H1 (cell line): ENCODE data around the gene RBP5. TPM values are rescaled to one million over a fixed set of nuclear protein-coding genes. Genes with fewer than 3 reads are reported as not detected.

ENCODE experiments used
- CTCF ChIA-PET: fragments of 300-600 bp; sonication (Branson Sonifier 250); formaldehyde crosslinking; loops from one replicate; lab custom pipeline; 2021; ENCODE audit not compliant: partially characterized antibody; lab: Charles Lee
- POLR2A ChIA-PET: fragments of 300-600 bp; sonication (Branson Sonifier 250); formaldehyde crosslinking; loops from one replicate; lab custom pipeline; 2021; ENCODE audit warnings: inconsistent platforms; ENCODE audit not compliant: partially characterized antibody; lab: Charles Lee
- DNase-seq, 2 experiments: peaks; one replicate each; pipeline versions ENCODE4 v3.0.0 to v3.0.0-alpha.2; 2010 to 2022; ENCODE audit warnings: low spot score in 2 of 2, low read depth in 1 of 2, mixed read lengths in 1 of 2
- FAIRE-seq: peaks from 2 replicates; lab custom pipeline; 2011; peaks lifted over from hg19 to GRCh38; lab: Jason Lieb, UNC
- H2AFZ ChIP-seq: 2 replicates; pipeline ENCODE4 v1.8.1; 2012; ENCODE audit warnings: low read length, inconsistent platforms
- H2AK5ac ChIP-seq: 2 replicates; pipeline ENCODE4 v1.6.1; 2013; ENCODE audit warnings: low read depth, low read length
- H2BK120ac ChIP-seq: replicated peaks from 2 replicates; pipeline ENCODE3; 2013; ENCODE audit warnings: low read depth, low read length, inconsistent platforms
- H2BK12ac ChIP-seq: 2 replicates; pipeline ENCODE4 v1.6.1; 2013; ENCODE audit warnings: low read depth, low read length
- H2BK15ac ChIP-seq: 2 replicates; pipeline ENCODE4 v1.6.1; 2013; ENCODE audit warnings: low read length
- H2BK20ac ChIP-seq: 2 replicates; pipeline ENCODE4 v1.6.1; 2013; ENCODE audit warnings: low read length
- H2BK5ac ChIP-seq: 2 replicates; pipeline ENCODE4 v1.6.1; 2013; ENCODE audit warnings: low read depth, low read length
- H3K14ac ChIP-seq: 2 replicates; pipeline ENCODE4 v1.6.1; 2013; ENCODE audit warnings: inconsistent platforms; ENCODE audit not compliant: insufficient read length
- H3K18ac ChIP-seq: 2 replicates; pipeline ENCODE4 v1.6.1; 2013; ENCODE audit warnings: low read length; ENCODE audit errors: extremely low read depth
- H3K23ac ChIP-seq: 2 replicates; pipeline ENCODE4 v1.6.1; 2013; ENCODE audit warnings: inconsistent platforms; ENCODE audit not compliant: insufficient read length
- H3K23me2 ChIP-seq: 2 replicates; pipeline ENCODE4 v1.6.1; 2013; ENCODE audit warnings: low read depth, low read length
- H3K27ac ChIP-seq: 2 replicates; pipeline ENCODE4 v1.6.1; 2011; ENCODE audit warnings: low read depth, low read length, inconsistent platforms
- H3K27me3 ChIP-seq, 4 experiments: replicated peaks in 1 of 4; 1 replicate in 1 of 4; 2 replicates in 3 of 4; pipeline versions ENCODE4 v1.6.1 to v1.8.1; 2011 to 2013; ENCODE audit warnings: low read length in 3 of 4, mild to moderate bottlenecking in 3 of 4, inconsistent platforms in 2 of 4, mixed read lengths in 2 of 4, moderate library complexity in 1 of 4; ENCODE audit not compliant: control insufficient read depth in 3 of 4, insufficient read depth in 3 of 4; ENCODE audit errors: extremely low read depth in 1 of 4
- H3K36me3 ChIP-seq, 4 experiments: 2 replicates each; pipeline versions ENCODE4 v1.6.1 to v1.8.1; 2011 to 2013; ENCODE audit warnings: mild to moderate bottlenecking in 4 of 4, low read length in 3 of 4, moderate library complexity in 2 of 4, control low read depth in 1 of 4, inconsistent platforms in 1 of 4; ENCODE audit not compliant: insufficient read depth in 4 of 4, control insufficient read depth in 2 of 4
- H3K4ac ChIP-seq: replicated peaks from 2 replicates; pipeline ENCODE3; 2013; ENCODE audit warnings: low read length, low read depth, mixed read lengths, inconsistent platforms; ENCODE audit not compliant: insufficient read length
- H3K4me1 ChIP-seq, 4 experiments: replicated peaks in 1 of 4; 1 replicate in 1 of 4; 2 replicates in 3 of 4; pipeline versions ENCODE4 v1.6.1 to v1.8.1; 2011 to 2013; ENCODE audit warnings: low read length in 3 of 4, inconsistent platforms in 2 of 4, mixed read lengths in 1 of 4; ENCODE audit not compliant: insufficient read depth in 4 of 4, control insufficient read depth in 3 of 4
- H3K4me2 ChIP-seq, 2 experiments: 2 replicates each; pipeline versions ENCODE4 v1.6.1 to v1.8.1; 2011 to 2013; ENCODE audit warnings: low read depth in 2 of 2, low read length in 2 of 2, control low read depth in 1 of 2, inconsistent platforms in 1 of 2, mild to moderate bottlenecking in 1 of 2; ENCODE audit not compliant: insufficient read depth in 1 of 2
- H3K4me3 ChIP-seq, 4 experiments: fragments of 200-600, 300-600 bp in 1 of 4; sonication (generic), shearing (Covaris generic), sonication (Bioruptor Twin) in 1 of 4; 2 replicates each; pipeline versions ENCODE4 v1.5.1 to v1.8.1; 2011 to 2016; ENCODE audit warnings: low read length in 4 of 4, low read depth in 3 of 4, control low read depth in 2 of 4, inconsistent platforms in 2 of 4, mild to moderate bottlenecking in 2 of 4, mixed read lengths in 1 of 4, moderate library complexity in 1 of 4; ENCODE audit not compliant: insufficient read depth in 2 of 4; ENCODE audit errors: extremely low read depth in 1 of 4
- H3K56ac ChIP-seq: replicated peaks from 2 replicates; pipeline ENCODE3; 2013; ENCODE audit warnings: low read depth, mild to moderate bottlenecking, mixed read lengths, low read length, inconsistent platforms; ENCODE audit not compliant: insufficient read length
- H3K79me1 ChIP-seq: 2 replicates; pipeline ENCODE4 v1.6.1; 2013; ENCODE audit warnings: low read depth, low read length, control low read depth
- H3K79me2 ChIP-seq, 2 experiments: 2 replicates each; pipeline versions ENCODE4 v1.6.1 to v1.8.1; 2012 to 2013; ENCODE audit warnings: low read length in 2 of 2, mild to moderate bottlenecking in 2 of 2, inconsistent platforms in 1 of 2; ENCODE audit not compliant: insufficient read depth in 2 of 2, control insufficient read depth in 1 of 2
- H3K9ac ChIP-seq, 4 experiments: replicated peaks in 1 of 4; 1 replicate in 1 of 4; 2 replicates in 3 of 4; pipeline versions ENCODE4 v1.6.1 to v1.8.1; 2011 to 2013; ENCODE audit warnings: low read depth in 3 of 4, low read length in 3 of 4, control low read depth in 2 of 4, mild to moderate bottlenecking in 2 of 4, moderate library complexity in 2 of 4, inconsistent platforms in 1 of 4; ENCODE audit errors: extremely low read depth in 1 of 4
- H3K9me3 ChIP-seq, 2 experiments: 2 replicates each; pipeline versions ENCODE4 v1.6.1 to v1.8.1; 2012 to 2013; ENCODE audit warnings: mild to moderate bottlenecking in 2 of 2, moderate library complexity in 2 of 2, control low read depth in 1 of 2, inconsistent platforms in 1 of 2, low read depth in 1 of 2, low read length in 1 of 2, mixed read lengths in 1 of 2; ENCODE audit not compliant: insufficient read depth in 2 of 2
- H4K20me1 ChIP-seq, 2 experiments: replicated peaks in 1 of 2; 2 replicates each; pipeline versions ENCODE3 to v1.8.1; 2011 to 2013; ENCODE audit warnings: inconsistent platforms in 2 of 2, low read length in 2 of 2, mild to moderate bottlenecking in 1 of 2; ENCODE audit not compliant: insufficient read depth in 2 of 2, control insufficient read depth in 1 of 2
- H4K5ac ChIP-seq: 2 replicates; pipeline ENCODE4 v1.6.1; 2013; ENCODE audit warnings: low read length, low read depth, mixed read lengths, inconsistent platforms; ENCODE audit not compliant: insufficient read length
- H4K8ac ChIP-seq: 2 replicates; pipeline ENCODE4 v1.8.0; 2013; ENCODE audit warnings: mild to moderate bottlenecking, moderate library complexity, low read length, inconsistent platforms; ENCODE audit not compliant: insufficient read depth; ENCODE audit errors: extremely low read depth
- H4K91ac ChIP-seq: replicated peaks from 2 replicates; pipeline ENCODE3; 2013; ENCODE audit warnings: low read length, mixed read lengths, inconsistent platforms; ENCODE audit not compliant: insufficient read length
- ASH2L ChIP-seq: fragments of 200-600, 300-600 bp; sonication (generic); IDR thresholded peaks from one replicate; pipeline ENCODE4 v1.7.1; 2017; ENCODE audit warnings: low read length
- BRCA1 ChIP-seq: IDR thresholded peaks from 2 replicates; pipeline ENCODE4 v1.6.1; 2012; ENCODE audit warnings: low read depth, low read length, improper control_type of control experiment
- CHD2 ChIP-seq: IDR thresholded peaks from 2 replicates; pipeline ENCODE4 v1.6.1; 2012; ENCODE audit warnings: low read length, improper control_type of control experiment
- JUN ChIP-seq: IDR thresholded peaks from 2 replicates; pipeline ENCODE4 v1.6.1; 2011; ENCODE audit warnings: low read depth, mild to moderate bottlenecking, improper control_type of control experiment, low read length
- KDM4A ChIP-seq: IDR thresholded peaks from one replicate; pipeline ENCODE4 v1.7.1; 2012; ENCODE audit warnings: low read depth, mild to moderate bottlenecking, moderate library complexity, low read length, inconsistent platforms; ENCODE audit not compliant: severe bottlenecking
- NRF1 ChIP-seq: IDR thresholded peaks from 2 replicates; pipeline ENCODE4 v1.6.1; 2011; ENCODE audit warnings: mild to moderate bottlenecking, low read depth, low read length, improper control_type of control experiment
- PHF8 ChIP-seq: fragments of 200-600 bp; sonication (generic); conservative IDR thresholded peaks from 2 replicates; pipeline ENCODE4 v1.7.1; 2012; ENCODE audit warnings: low read depth, mild to moderate bottlenecking, inconsistent platforms, low read length, moderate library complexity
- POLR2AphosphoS5 ChIP-seq: IDR thresholded peaks from 2 replicates; pipeline ENCODE4 v1.6.1; 2011; ENCODE audit warnings: low read depth, low read length
- RFX5 ChIP-seq: IDR thresholded peaks from 2 replicates; pipeline ENCODE4 v1.6.1; 2011; ENCODE audit warnings: low read depth, low read length, improper control_type of control experiment, borderline replicate concordance
- RNF2 ChIP-seq: fragments of 200-900, 300-1000 bp; sonication (generic); IDR thresholded peaks from 2 replicates; pipeline ENCODE4 v1.7.1; 2016; ENCODE audit warnings: borderline replicate concordance, low read depth, mild to moderate bottlenecking, antibody characterized with exemption, low read length; ENCODE audit not compliant: poor library complexity, severe bottlenecking; ENCODE audit errors: missing control alignments
- TCF12 ChIP-seq: IDR thresholded peaks from 2 replicates; pipeline ENCODE4 v1.6.1; 2011; ENCODE audit warnings: low read depth, mild to moderate bottlenecking, low read length
- TEAD4 ChIP-seq: IDR thresholded peaks from 2 replicates; pipeline ENCODE4 v1.6.1; 2012; ENCODE audit warnings: low read depth, low read length, inconsistent platforms, mixed read lengths
- WGBS, 2 experiments: shearing (Covaris generic) in 1 of 2; methylation state at CpG; one replicate each; pipeline versions ENCODE4 v1.1.6 to v1.1.7; 2013 to 2015; ENCODE audit warnings: low lambda C conversion rate in 2 of 2, mixed read lengths in 2 of 2, inconsistent platforms in 1 of 2, low coverage in 1 of 2, missing lambda C conversion rate in 1 of 2; ENCODE audit not compliant: insufficient replicate concordance in 2 of 2, insufficient coverage in 1 of 2, insufficient read length in 1 of 2; ENCODE audit errors: extremely low coverage in 1 of 2, missing lambda C conversion rate in 1 of 2; 5-methylcytosine and 5-hydroxymethylcytosine counted together
- polyA plus RNA-seq, 7 experiments: library from polyadenylated mRNA; depleted of rRNA in 3 of 7; stranded (reverse) in 5 of 7; unstranded in 2 of 7; fragments of >200 nt in 5 of 7; fragments of 200-250 nt in 2 of 7; gene quantifications; 1 replicate in 5 of 7; 2 replicates in 1 of 7; 4 replicates in 1 of 7; pipeline versions ENCODE4 v1.2.1 to v1.2.3, GENCODE V29; 2011 to 2013; ENCODE audit warnings: missing spikeins in 2 of 7, mixed read lengths in 2 of 7
- total RNA-seq: library from RNA; stranded (reverse); fragmentation: NEBNext Ultra II Directional; extraction: Animal tissue kit (Norgen Biotek cat#: 25700); gene quantifications from 2 replicates; pipeline ENCODE4 v1.2.1, GENCODE V29; 2021

The RBP5 gene
- total and polyA plus RNA-seq, 2 of the 8 experiments (the other 6 are each of a cell fraction or from before 2014, with no cell fraction given), result 1.2 to 1.9 TPM

- Histone ChIP-seq H2AFZ (no peak overlapping the region), H3K79me1 (no peaks in the 10 kb centered on the region), H3K18ac (no peak overlapping the region), H3K4me3 (no peak overlapping the region), H3K4ac (no peak overlapping the region), H2AK5ac (no peak overlapping the region), H4K20me1 (no peaks in the 10 kb centered on the region), H3K27me3 (no peaks in the 10 kb centered on the region), H2BK15ac (no peak overlapping the region), H3K36me3 (no peaks in the 10 kb centered on the region), H3K27ac (no peak overlapping the region), H2BK20ac (no peak overlapping the region), H3K14ac (no peak overlapping the region), H3K23me2 (no peaks in the 10 kb centered on the region), H2BK120ac (no peak overlapping the region), H2BK12ac (no peak overlapping the region), H3K4me1 (peaks cover 0 to 3% (median 0%) of the 10 kb centered on the region in 4 experiments; a peak in 2 of 7 replicates), H2BK5ac (no peak overlapping the region; the same call in 1 of the 2 replicates), H4K5ac (no peak overlapping the region), H4K91ac (no peak overlapping the region), H3K9ac (no peak overlapping the region), H4K8ac (no peak overlapping the region), H3K9me3 (no peaks in the 10 kb centered on the region), H3K23ac (no peak overlapping the region), H3K4me2 (no peak overlapping the region), H3K56ac (no peak overlapping the region), H3K79me2 (no peaks in the 10 kb centered on the region)
- ChIA-PET POLR2A (interaction anchor here (0.6 to 4.3 kb wide), 4 partner anchors 10 to 271 kb away, joined by 3 to 25 read pairs (median 3); partner anchors contain the start of genes C1RL and USP5), CTCF (interaction anchor here (0.8 to 9.5 kb wide), 7 partner anchors 10 to 185 kb away, joined by 3 to 67 read pairs (median 3); partner anchors contain the start of gene C1RL)
- DNase-seq, result no peak
- no peak for FAIRE-seq
- 91% methylated on average over 7 of the region's 7 CpGs; no CpG with 5 or more reads in 1 of the 2 experiments for WGBS, 2 experiments
- TF ChIP-seq NRF1, result no peak
- no peak for TF ChIP-seq ASH2L
- no peak for TF ChIP-seq PHF8
- TF ChIP-seq RFX5, result no peak
- no peak for TF ChIP-seq TEAD4
- TF ChIP-seq POLR2AphosphoS5, result no peak
- no peak for TF ChIP-seq TCF12
- no peak for TF ChIP-seq CHD2
- no peak for TF ChIP-seq JUN
- no peak for TF ChIP-seq RNF2
- no peak for TF ChIP-seq BRCA1
- TF ChIP-seq KDM4A, result no peak
These were observed 5.6 kb downstream of the RBP5 start for GRCh38 chr12:7122811-7123769.
